RCC 7860 (cell line): ENCODE data around the gene DNAJC3.
A peak's percentile ranks its signal among the peaks of the same experiment; 100 is the strongest.
"Not testable (repeated sequence)": the region's sequence is repeated elsewhere in the genome, so short reads cannot be mapped to it uniquely, and the experiment has no call there.

Source experiments
- DNase-seq: peaks from one replicate; pipeline ENCODE4 v3.0.0-alpha.2; 2015; ENCODE audit warnings: low spot score
- FAIRE-seq: peaks from 2 replicates; lab custom pipeline; 2012; peaks lifted over from hg19 to GRCh38; lab: Jason Lieb, UNC

The DNAJC3 gene

DNA sequence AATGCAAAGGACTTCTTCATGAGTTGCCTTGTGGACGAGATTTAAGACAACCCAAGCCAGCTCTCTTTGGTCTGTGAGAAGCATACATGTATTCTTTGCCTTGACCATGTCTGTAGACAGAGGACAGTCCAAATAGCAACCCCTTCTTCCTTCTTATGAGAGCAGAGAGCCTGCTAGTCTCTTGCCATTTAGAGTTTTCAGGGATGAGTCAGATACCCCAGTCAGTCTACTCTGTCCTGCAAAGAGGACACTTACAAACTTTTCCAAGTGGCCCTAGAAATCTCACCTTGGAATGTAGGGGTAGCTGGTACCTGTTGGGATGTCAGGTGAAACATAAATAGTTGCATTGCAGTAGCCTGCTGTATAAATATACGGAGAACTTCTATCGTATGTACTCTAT lies 36.7 kb downstream of the DNAJC3 start:
- no peak for FAIRE-seq
- DNase-seq: no peak

DNA sequence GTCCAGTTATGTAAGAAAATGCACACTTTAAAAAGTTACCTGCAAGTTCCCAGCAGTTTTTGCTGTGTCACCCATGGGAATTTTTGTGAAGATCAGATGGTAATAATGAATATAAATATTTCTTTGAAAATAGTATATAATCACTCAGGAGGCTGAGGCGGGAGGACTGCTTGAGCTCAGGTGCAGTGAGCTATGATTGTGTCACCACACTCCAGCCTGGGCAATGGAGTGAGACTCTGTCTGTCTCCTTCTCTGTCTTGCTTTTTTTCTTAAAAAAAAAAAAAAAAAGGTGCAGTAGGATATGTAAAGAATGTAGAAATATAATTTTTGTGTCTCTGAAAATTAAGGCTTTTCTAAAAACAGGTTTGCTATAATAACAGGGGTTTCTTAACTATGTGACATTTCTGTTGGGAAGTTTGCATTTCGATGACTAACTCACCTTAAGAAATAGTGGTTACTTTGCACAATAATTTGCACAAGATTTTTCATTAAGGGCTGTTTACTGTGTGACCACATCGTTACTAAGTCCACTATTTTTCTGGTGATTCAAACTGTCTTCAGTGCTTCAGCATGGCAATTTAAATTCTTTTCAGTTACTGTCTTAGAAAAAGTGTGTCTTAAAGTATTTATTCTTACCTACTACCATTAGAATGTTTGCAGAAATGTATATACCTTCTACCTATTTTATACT lies 37.3 kb downstream of the DNAJC3 start:
- DNase-seq (peak; percentile 51), FAIRE-seq (peak; percentile 83)

DNA sequence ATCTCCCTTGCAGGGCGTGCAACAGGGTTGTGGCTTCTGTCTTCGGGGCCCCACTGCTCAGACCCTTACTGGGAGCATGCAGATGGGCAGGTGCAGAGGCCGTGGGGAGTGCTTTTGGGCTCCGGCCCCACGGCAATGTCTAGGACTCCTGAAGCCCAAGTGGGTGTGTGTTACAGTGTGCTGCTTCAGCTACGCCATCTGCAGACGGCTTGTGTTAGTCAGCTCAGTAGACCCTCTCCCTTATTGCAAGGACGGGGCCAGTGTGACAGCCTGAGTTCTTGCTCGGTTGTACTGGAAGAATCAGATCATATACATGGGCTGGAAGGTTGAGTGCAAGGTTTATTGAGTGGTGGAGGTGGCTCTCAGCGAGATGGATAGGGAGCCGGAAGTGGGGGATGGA lies 39.3 kb downstream of the DNAJC3 start:
- FAIRE-seq: no peak
- no peak for DNase-seq

DNA sequence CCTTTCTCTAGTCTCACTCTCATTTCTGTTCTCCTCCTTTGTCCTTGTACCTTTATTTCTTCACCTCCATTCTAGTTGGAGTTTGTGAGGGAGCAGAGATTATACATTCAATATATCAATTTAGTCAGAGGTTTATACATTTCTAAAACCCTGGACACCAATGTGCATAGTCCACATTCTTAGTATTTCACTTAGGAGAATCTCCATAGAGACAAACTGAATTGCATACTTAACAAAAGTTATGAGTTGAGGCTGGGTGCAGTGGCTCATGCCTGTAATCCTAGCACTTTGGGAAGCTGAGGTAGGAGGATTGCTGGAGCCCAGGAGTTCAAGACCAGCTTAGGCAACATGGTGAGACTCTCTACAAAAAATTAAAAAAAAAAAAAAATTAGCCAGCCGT lies 45.3 kb downstream of the DNAJC3 start:
- no peak for FAIRE-seq

DNA sequence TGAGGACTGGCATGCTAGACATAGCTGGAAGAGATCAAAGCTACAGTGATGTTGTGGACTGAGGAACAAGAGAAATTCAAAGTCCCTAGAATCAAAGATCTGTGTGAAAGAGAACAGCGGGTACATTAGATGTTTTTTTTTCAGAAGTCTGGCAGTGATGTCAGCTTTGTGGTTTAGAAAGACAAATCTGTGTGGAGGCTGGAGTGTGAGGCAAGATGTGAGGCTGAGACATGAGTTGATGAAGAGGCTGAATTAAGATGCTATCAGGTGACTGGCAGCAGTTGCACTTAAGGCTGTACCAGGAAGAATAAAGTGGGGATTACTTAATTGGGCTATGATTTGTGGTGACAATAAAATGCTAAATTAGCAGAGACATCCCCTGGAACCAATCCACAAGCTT lies 46.5 kb downstream of the DNAJC3 start:
- DNase-seq (no peak), FAIRE-seq (no peak)

More for the DNA sequence above, 45.3 kb downstream of the DNAJC3 start:
- no peak for DNase-seq

DNA sequence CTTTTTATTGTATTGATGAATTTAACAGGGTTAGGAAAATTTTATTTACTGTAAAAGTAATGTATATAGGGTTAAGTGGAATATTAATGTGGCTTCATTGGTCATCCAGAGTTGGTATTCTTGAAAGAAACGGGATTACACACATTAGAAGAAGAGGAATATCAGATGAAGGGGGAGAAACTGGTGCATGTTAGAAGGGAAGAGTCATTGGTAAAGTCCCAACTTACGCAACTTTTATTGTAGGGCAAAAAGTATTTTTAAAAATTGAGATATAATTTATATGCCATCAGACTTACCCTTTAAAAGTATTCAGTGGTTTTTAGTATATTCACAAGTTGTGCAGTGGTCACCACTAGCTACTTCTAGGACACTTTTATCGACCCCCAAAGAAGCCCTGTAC lies 47.3 kb downstream of the DNAJC3 start:
- DNase-seq (no peak), FAIRE-seq (no peak)

DNA sequence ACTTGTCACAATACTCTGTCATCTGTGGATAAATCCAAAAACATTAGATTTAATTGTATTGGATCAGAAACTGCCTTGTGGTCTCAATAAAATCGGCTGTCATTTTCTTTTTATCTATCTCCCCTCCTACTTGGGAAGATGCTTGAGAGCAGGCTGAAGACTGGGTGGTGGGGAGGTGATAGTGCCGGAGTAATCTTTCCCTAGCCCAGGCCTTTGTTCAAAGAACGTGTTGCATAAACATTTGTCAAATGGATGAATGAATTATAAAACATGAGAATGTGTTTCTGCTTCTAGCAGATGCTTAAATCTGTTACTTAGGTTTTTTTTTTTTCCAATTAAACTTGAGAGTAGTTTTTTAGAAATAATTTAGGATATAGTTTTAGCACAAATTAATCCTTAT lies 49.9 kb downstream of the DNAJC3 start:
- DNase-seq: no peak
- FAIRE-seq: no peak

DNA sequence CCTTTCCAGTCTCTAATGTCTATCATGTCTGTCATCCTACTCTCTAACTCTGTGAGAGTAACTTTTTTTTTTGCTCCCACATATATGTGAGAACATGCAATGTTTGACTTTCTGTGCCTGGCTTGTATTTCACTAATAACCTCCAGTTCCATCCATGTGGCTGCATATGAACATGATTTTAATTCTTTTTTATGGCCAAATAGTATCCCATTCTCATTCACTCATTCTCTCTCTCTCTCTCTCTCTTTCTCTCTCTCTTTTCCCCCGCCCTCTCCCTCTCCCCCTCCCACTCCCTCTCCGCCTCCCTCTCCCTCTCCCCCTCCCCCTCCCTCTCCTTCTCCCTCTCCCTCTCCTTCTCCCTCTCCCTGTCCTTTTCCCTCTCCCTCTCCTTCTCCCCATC lies 52.0 kb downstream of the DNAJC3 start:
- FAIRE-seq (no peak), DNase-seq (no peak)

DNA sequence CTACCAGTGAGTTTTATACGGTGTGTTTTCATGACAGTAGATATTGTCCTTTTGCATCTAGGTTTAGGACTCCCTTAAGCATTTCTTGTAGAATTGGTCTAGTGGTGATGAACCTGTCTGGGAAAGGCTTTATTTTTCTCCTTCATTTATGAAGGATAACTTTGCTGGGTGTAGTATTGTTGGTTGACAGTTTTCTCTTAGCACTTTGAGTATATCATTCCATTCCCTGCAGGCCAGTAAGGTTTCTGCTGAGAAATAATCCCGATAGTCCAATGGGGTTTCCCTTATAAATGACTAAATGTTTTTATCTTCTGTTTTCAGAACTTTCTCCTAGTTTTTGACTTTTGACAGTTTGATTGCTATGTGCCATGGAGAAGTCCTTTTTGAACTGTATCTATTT lies 57.2 kb downstream of the DNAJC3 start:
- FAIRE-seq (no peak), DNase-seq (no peak)

DNA sequence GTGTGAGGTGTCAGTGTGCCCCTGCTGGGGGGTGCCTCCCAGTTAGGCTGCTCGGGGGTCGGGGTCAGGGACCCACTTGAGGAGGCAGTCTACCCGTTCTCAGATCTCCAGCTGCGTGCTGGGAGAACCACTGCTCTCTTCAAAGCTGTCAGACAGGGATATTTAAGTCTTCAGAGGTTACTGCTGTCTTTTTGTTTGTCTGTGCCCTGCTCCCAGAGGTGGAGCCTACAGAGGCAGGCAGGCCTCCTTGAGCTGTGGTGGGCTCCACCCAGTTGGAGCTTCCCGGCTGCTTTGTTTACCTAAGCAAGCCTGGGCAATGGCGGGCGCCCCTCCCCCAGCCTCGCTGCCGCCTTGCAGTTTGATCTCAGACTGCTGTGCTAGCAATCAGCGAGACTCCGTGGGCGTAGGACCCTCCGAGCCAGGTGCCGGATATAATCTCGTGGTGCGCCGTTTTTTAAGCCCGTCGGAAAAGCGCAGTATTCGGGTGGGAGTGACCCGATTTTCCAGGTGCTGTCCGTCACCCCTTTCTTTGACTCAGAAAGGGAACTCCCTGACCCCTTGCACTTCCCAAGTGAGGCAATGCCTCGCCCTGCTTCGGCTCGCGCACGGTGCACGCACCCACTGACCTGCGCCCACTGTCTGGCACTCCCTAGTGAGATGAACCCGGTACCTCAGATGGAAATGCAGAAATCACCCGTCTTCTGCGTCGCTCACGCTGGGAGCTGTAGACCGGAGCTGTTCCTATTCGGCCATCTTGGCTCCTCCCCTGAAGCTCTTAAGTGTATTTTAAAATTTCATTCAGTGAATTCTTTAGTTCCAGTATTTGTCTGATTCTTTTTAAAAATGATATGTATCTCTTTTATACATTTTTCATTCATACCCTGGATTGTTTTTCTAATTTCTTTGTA lies 63.4 kb downstream of the DNAJC3 start:
- not testable (repeated sequence) for DNase-seq, FAIRE-seq

DNA sequence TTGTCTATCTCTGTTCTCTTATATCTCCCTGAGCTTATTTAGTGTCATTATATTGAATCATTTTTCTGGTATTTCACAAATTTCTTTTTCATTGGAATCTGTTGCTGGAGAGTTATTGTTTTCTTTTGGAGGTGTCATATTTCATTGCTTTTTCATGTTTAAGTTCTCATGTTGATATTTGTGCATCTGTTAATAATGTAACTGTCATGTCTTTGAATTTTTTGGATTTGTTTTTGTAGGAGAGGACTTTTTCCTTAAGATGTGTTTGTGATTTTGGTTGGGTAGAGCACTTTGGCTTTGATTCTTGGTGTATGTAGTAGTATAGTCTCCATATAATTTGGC lies 64.0 kb downstream of the DNAJC3 start:
- DNase-seq (no peak), FAIRE-seq (no peak)

DNA sequence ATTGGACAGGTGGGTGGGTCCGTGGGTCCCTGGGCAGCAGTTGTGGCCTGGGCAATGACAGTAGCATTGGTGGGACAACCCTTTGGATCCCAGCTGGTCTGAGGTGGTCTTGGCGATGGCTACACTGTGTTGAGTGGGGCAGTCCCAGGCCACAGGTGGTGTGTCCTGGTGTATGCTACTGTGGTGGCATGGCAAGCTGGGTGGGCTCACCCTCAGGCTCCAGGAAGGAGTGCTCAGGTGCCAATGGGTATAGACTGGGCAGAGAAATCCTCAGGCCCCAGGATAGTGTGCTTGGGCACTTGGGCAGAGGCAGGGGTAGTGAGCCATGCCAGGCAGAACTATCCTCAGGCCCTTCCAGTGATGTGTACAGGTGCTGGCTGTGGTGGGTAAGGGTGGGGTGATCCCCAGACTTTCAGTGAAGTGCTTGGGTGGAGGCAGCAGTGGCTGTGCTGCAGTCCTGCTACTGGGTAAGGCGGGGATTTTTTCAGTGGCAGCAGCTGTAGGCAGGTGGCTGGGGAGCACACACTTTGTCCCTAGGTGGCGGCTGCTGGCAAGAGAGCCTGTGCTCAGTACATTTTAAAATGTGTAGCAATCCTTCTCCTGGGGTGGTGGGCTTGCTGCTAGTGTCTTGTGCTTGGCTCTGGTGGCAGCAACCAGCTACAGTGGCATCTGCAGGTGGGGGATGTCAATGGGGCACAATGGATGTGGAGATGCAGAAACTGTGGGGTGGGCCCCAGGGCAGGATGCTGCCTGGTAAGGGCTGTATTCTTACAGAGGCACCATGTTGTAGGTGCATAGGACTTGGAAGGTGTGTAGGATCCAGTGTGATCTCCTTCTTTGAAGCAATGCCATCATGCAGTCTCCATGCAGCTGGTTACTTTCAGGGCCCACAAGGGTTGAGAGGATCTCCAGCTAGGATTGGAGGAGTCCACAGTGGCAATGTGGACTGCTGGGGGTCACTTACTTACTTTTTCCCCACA lies 64.9 kb downstream of the DNAJC3 start:
- DNase-seq (no peak), FAIRE-seq (no peak)

DNA sequence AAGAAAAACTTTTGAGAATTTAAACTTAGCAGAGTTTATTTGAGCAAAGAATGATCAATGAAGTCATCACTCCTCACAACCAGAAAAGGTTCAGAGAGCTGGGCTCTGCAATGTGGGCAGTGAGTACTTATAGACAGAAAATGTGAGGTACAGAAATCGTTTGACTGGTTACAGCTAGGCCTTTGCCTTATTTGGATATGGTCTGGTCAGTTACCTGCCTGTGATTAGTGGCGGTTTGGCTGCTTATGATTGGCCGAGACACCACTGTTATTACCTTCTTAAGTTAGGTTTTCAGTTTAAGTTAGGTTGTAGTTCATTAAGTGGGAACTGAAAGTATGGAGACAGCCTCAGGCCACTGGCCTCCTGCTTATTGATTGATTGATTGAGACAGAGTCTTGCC lies 66.3 kb downstream of the DNAJC3 start:
- FAIRE-seq: no peak

DNA sequence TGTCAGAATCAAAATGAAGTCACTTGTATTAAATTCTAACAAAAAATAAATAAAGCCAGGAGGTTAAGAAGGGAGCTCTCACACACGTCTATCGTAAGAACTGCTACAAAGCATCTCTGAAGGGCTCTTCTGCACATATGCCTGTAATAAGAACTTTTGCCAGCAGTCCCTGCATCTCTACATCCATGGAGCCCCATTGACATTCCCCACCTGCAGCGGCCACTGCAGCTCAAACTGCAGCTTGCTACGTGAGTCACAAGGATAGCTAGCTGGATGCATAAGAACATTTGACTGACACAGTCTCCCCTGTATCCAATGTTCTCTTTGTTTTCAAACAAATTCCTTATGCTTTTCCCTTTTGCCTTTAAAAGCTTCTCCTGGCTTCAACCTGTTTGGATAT lies 68.3 kb downstream of the DNAJC3 start:
- FAIRE-seq (no peak), DNase-seq (no peak)

More for the DNA sequence above, 66.3 kb downstream of the DNAJC3 start:
- DNase-seq: no peak

DNA sequence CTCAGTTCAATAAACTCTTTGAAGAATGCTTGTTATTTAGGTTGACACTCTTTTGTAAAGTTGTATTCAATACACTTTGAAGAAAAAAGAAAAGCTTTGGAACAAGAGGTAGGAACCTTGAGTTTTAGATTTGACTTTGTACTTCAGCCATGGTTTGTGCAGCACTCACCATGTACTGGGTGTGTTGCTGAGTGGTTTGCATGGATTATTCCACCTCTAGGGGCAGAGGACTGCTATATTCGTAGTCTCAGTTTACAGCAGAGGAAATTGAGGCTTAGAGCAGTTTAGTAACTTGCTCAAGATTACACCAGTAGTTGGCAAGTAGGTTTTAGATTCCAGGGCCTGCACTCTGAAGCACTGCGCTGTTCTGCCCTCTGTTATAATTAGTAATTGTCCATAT lies 68.8 kb downstream of the DNAJC3 start:
- FAIRE-seq (no peak), DNase-seq (no peak)

DNA sequence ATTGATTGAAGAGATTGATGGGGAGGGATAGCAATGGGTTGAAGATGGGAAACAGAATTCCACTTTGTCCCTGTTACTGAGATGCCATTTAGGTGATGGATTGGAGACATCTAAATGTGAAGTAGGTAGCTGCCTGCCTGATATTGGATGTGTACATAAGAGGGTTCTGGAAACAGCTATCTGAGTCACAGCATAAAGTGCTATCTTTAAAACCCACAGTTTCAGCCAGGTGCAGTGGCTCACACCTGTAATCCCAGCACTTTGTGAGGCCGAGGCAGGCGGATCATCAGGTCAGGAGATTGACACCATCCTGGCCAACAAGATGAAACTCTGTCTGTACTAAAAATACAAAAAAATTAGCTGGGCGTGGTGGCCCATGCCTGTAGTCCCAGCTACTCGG lies 72.6 kb downstream of the DNAJC3 start:
- no peak for DNase-seq
- no peak for FAIRE-seq

DNA sequence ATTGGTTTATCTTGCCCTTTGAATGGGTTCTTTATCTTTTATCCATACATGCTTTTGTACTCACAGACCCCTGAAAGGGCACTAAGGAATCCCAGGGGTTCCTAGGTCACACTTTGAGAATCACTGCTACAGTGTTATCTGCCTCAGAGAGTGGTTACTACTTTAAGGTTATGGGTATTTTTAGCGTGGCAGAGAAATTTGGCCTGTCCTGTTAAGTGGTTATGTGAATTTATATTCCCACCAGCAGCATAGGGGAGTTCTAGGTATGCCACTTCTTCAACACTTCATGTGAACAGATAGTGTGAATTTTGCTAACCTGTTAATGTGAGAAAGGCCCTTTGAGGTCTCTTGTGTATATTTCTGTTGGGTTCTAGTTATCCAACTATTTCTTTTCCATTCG lies 75.7 kb downstream of the DNAJC3 start:
- DNase-seq (no peak), FAIRE-seq (no peak)

DNA sequence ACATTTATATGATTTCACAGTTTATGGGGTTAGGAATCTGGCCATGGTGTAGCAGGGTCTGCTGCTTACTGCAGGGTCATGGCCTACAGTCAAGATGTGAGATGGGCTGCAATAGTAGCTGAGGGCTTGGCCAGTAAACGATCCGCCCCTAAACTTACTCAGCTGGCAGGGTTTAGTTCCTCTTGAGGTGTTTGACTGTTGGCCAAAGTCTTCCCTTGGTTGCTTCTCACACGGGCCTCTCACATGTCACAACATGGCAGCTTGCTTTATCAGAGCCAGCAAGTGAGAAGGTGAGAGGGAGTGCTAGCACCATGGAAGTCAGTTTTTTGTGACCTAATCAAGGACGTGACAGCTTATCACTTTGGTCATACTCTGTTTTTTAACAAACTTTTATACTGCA lies 77.1 kb downstream of the DNAJC3 start:
- DNase-seq: no peak
- no peak for FAIRE-seq

DNA sequence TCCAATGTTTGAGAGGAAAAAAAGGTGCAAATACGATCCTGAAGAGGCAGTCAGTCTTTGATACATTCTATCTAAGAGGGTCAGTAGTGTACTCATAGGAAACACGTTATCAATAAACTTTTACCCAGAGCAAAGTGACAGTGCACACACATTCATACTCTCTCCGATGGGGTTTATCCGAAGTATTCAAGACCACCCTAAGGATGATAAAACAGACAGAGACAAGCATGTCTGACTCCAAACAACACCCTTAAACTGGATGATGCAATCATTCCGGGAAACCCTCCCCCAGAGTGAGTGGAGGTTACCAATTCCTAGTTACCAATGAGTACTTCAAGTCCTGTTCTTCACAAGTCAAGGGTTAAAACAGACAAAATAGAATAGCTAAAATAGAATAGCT lies 79.1 kb downstream of the DNAJC3 start:
- FAIRE-seq (no peak), DNase-seq (no peak)

DNA sequence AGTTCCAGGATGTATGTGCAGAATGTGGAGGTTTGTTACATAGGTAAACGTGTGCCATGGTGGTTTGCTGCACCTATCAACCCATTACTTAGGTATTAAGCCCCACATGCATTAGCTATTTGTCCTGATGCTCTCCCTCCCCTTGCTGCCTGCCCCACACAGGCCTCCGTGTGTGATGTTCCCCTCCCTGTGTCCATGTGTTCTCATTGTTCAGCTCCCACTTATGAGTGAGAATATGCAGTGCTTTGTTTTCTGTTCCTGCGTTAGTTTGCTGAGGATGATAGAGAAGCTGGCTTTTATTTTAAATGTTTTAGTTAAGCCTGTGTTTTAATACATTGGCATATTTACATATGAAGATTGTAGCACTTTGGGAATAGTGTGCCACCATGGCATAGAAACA lies 85.7 kb downstream of the DNAJC3 start:
- DNase-seq, FAIRE-seq: not testable (repeated sequence)

DNA sequence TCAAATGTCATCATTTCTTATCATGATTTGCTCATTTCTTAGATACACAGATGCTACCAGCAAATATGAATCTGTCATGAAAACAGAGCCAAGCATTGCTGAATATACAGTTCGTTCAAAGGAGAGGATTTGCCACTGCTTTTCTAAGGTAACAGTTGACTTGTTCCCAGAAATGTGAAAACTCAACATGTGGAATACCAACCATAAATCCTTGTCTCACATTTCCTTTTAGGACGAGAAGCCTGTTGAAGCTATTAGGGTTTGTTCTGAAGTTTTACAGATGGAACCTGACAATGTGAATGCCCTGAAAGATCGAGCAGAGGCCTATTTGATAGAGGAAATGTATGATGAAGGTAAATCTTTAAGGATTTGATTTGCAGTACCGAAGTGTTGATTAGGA lies 86.7 kb downstream of the DNAJC3 start:
- DNase-seq (no peak), FAIRE-seq (no peak)
